IPS DF 4.7 (cell line): ENCODE measurements around the gene PRTFDC1.

Experiments used
- DNase-seq: peaks from one replicate; pipeline ENCODE4 v3.0.0-alpha.2; 2013; ENCODE audit warnings: low spot score; ENCODE audit errors: extremely low read depth

Gene PRTFDC1

GRCh38 chr10:24804956-24805355 is 147.4 kb downstream of the PRTFDC1 start:
- DNase-seq: no peak

GRCh38 chr10:24804392-24804791 is 148.0 kb downstream of the PRTFDC1 start:
- DNase-seq: no peak

GRCh38 chr10:24802378-24802777 is 150.0 kb downstream of the PRTFDC1 start:
- DNase-seq: no peak

GRCh38 chr10:24800861-24801260 is 151.5 kb downstream of the PRTFDC1 start:
- no peak for DNase-seq
